ENCODE measurements around the gene ATG16L2.

ATG16L2 gene

DNA sequence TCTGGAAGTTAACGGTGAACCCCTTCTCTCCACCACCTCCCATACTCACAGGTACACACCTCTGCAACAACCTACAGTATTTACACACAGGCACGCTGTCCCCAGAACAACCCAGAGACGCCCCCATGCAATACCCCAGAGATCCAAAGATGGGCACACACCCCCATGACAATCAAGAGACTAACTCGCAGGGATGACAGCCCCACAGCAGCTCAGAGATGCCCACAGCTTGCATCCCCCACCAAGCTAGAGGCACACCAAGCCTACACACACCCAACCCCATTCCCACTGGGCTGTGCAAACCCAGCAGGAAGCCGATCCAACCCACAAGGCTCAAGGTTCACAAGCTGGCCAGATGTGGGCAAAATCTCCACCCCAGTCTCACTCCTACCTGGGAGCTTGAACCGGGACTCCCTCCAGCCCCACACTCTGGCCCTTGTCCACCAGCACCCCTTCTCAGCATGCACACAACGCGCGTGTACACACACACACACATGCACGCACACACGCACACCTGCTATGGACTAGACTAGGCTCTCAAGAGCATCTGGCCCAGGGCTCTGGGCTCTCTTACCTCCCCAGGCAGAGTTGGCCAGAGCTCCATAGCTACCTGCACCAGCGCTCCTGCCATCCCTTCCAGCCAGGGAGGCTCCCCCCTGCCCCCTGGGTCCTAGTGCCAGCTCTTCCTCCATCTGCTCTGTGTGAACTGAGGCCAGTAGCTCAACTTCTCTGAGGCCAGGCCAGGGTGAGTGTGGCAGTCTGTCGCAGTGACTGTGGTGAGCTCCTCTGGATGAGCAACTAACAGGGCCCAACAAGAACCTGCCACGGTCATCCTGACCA lies 31.9 kb upstream of the ATG16L2 start:
- Histone ChIP-seq H3K9ac (ENCODE audit: low read length) (no peak overlapping the region), H3K9me2 (ENCODE audit: low read depth, low read length) (no peaks in the 10 kb centered on the region), H3K79me2 (ENCODE audit: insufficient read depth, low read length) (no peaks in the 10 kb centered on the region), H4K20me1 (ENCODE audit: insufficient read depth, low read length) (no peaks in the 10 kb centered on the region), H3K4me3 (ENCODE audit: low read depth, low read length, poor library complexity, severe bottlenecking) (peak overlapping the region; percentile 45), H3K4me1 (ENCODE audit: insufficient read depth, low read length, severe bottlenecking) (peaks cover 12% of the 10 kb centered on the region), H3K4me2 (ENCODE audit: low read length) (peak overlapping the region; percentile 57), H3K27ac (ENCODE audit: low read depth, low read length, poor library complexity, severe bottlenecking) (no peak overlapping the region), H3F3A (ENCODE audit: insufficient read depth, low read length) (no peaks in the 10 kb centered on the region), H3K27me3 (ENCODE audit: insufficient read depth, low read length) (peaks cover 8% of the 10 kb centered on the region; the same call in 1 of the 2 replicates), H3K36me3 (ENCODE audit: insufficient read depth, low read length) (no peaks in the 10 kb centered on the region), H3K9me3 (ENCODE audit: low read length) (no peaks in the 10 kb centered on the region), H2AFZ (ENCODE audit: low read length) (no peak overlapping the region)
- TF ChIP-seq, protein P1, sequence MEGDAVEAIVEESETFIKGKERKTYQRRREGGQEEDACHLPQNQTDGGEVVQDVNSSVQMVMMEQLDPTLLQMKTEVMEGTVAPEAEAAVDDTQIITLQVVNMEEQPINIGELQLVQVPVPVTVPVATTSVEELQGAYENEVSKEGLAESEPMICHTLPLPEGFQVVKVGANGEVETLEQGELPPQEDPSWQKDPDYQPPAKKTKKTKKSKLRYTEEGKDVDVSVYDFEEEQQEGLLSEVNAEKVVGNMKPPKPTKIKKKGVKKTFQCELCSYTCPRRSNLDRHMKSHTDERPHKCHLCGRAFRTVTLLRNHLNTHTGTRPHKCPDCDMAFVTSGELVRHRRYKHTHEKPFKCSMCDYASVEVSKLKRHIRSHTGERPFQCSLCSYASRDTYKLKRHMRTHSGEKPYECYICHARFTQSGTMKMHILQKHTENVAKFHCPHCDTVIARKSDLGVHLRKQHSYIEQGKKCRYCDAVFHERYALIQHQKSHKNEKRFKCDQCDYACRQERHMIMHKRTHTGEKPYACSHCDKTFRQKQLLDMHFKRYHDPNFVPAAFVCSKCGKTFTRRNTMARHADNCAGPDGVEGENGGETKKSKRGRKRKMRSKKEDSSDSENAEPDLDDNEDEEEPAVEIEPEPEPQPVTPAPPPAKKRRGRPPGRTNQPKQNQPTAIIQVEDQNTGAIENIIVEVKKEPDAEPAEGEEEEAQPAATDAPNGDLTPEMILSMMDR (IDR thresholded peaks at IDR 0.05; ENCODE audit: low read length): no peak
- no peak for TF ChIP-seq EZH2 (IDR thresholded peaks at IDR 0.05; ENCODE audit: borderline replicate concordance, low read length)

DNA sequence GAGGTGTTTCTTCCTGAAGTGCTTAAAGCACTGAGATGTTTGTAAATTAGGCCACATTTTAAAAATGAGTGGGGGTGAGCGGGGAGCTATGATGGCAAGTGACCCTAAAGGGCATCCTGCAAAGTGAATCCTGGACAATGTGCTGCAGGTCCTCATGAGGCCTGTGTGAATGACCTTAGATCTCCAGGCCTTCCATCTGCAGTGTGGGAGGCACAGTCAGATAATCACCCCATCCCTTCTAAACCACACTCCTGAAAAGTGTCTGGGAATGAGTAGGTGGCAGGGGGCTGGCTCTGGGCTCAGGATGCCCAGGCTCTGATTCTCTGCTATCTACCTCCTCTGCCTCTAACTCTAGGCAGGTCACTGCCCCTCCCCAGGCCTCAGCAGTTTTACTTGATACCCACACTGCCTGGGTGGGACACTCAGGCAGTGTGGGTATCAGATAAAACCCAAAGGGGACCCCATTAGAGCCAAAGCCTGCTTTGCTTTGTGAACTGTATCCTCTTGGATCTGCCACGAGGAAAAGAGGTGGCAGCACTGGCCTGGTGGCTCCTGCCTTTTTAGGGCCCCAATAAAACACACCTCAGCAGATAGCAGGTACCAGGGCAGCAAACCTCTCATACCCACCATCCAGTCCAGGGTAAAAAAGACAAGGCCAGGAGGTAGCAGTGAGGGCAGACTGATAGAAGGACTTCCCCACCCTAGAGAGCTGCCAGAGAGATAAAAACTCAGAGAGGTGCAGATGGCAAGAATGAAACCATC lies 30.9 kb upstream of the ATG16L2 start:
- Histone ChIP-seq H3K4me2 (ENCODE audit: low read length) (no peak overlapping the region), H2AFZ (ENCODE audit: low read length) (no peak overlapping the region)

DNA sequence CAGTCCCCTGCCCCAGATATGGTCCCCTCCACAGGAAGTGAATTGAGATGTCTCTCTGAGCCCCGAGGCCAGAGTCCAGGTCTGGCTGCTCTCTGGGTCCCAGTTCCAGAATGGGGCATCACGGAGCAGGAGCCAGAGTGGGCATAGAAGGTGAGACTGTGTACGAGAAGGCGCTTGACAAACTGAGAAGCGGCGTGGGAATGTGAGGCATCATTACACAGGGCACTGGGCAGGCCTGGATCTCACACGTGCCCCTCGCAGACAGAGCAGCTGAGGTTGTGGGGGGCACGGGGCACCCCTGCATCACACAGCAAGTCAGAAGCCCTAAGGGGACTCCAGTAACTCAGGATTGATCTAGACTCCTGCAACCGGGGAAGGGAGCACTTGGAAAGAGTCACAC lies 29.5 kb upstream of the ATG16L2 start:
- Histone ChIP-seq H3F3A (ENCODE audit: insufficient read depth, low read length) (no peaks in the 10 kb centered on the region), H3K4me3 (ENCODE audit: low read depth, low read length, poor library complexity, severe bottlenecking) (no peak overlapping the region), H3K9me2 (ENCODE audit: low read depth, low read length) (no peaks in the 10 kb centered on the region), H3K27ac (ENCODE audit: low read depth, low read length, poor library complexity, severe bottlenecking) (no peak overlapping the region), H2AFZ (ENCODE audit: low read length) (no peak overlapping the region), H4K20me1 (ENCODE audit: insufficient read depth, low read length) (no peaks in the 10 kb centered on the region), H3K4me2 (ENCODE audit: low read length) (no peak overlapping the region), H3K9ac (ENCODE audit: low read length) (no peak overlapping the region), H3K4me1 (ENCODE audit: insufficient read depth, low read length, severe bottlenecking) (peaks cover 20% of the 10 kb centered on the region), H3K36me3 (ENCODE audit: insufficient read depth, low read length) (no peaks in the 10 kb centered on the region), H3K27me3 (ENCODE audit: insufficient read depth, low read length) (peaks cover 8% of the 10 kb centered on the region; the same call in 1 of the 2 replicates), H3K79me2 (ENCODE audit: insufficient read depth, low read length) (no peaks in the 10 kb centered on the region), H3K9me3 (ENCODE audit: low read length) (no peaks in the 10 kb centered on the region)
- TF ChIP-seq EZH2 (IDR thresholded peaks at IDR 0.05; ENCODE audit: borderline replicate concordance, low read length): no peak

More for the DNA sequence above, 30.9 kb upstream of the ATG16L2 start:
- Histone ChIP-seq H3K36me3 (ENCODE audit: insufficient read depth, low read length) (no peaks in the 10 kb centered on the region), H3K4me1 (ENCODE audit: insufficient read depth, low read length, severe bottlenecking) (peaks cover 20% of the 10 kb centered on the region), H3K79me2 (ENCODE audit: insufficient read depth, low read length) (no peaks in the 10 kb centered on the region), H3K27ac (ENCODE audit: low read depth, low read length, poor library complexity, severe bottlenecking) (no peak overlapping the region), H3K4me3 (ENCODE audit: low read depth, low read length, poor library complexity, severe bottlenecking) (no peak overlapping the region), H4K20me1 (ENCODE audit: insufficient read depth, low read length) (no peaks in the 10 kb centered on the region), H3K9ac (ENCODE audit: low read length) (no peak overlapping the region), H3K27me3 (ENCODE audit: insufficient read depth, low read length) (peaks cover 8% of the 10 kb centered on the region; the same call in 1 of the 2 replicates), H3K9me3 (ENCODE audit: low read length) (no peaks in the 10 kb centered on the region), H3F3A (ENCODE audit: insufficient read depth, low read length) (no peaks in the 10 kb centered on the region), H3K9me2 (ENCODE audit: low read depth, low read length) (no peaks in the 10 kb centered on the region)
- TF ChIP-seq EZH2 (IDR thresholded peaks at IDR 0.05; ENCODE audit: borderline replicate concordance, low read length): no peak
- TF ChIP-seq, protein P1 (IDR thresholded peaks at IDR 0.05; ENCODE audit: low read length): no peak

Measured in OCI-LY1 (cell line).